Fibroblast of pulmonary artery (primary cell): ENCODE data around the gene MCF2.

ENCODE experiments used
- DNase-seq: peaks from one replicate; pipeline ENCODE4 v3.0.0-alpha.2; 2010; ENCODE audit warnings: low read depth
- H3K4me3 ChIP-seq: replicated peaks from 2 replicates; pipeline ENCODE4 v1.5.1; 2011; ENCODE audit warnings: low read depth, mild to moderate bottlenecking, control low read depth, low read length, moderate library complexity
- CTCF ChIP-seq: IDR thresholded peaks from 2 replicates; pipeline ENCODE4 v1.5.1; 2011; ENCODE audit warnings: mild to moderate bottlenecking, control low read depth, low read length, inconsistent platforms; ENCODE audit errors: missing control alignments

The MCF2 gene

GRCh38 chrX:139542652-139543051, 165.3 kb downstream of the MCF2 start:
- no peak overlapping the region for H3K4me3 ChIP-seq
- no peak for TF ChIP-seq CTCF
- no peak for DNase-seq

DNA sequence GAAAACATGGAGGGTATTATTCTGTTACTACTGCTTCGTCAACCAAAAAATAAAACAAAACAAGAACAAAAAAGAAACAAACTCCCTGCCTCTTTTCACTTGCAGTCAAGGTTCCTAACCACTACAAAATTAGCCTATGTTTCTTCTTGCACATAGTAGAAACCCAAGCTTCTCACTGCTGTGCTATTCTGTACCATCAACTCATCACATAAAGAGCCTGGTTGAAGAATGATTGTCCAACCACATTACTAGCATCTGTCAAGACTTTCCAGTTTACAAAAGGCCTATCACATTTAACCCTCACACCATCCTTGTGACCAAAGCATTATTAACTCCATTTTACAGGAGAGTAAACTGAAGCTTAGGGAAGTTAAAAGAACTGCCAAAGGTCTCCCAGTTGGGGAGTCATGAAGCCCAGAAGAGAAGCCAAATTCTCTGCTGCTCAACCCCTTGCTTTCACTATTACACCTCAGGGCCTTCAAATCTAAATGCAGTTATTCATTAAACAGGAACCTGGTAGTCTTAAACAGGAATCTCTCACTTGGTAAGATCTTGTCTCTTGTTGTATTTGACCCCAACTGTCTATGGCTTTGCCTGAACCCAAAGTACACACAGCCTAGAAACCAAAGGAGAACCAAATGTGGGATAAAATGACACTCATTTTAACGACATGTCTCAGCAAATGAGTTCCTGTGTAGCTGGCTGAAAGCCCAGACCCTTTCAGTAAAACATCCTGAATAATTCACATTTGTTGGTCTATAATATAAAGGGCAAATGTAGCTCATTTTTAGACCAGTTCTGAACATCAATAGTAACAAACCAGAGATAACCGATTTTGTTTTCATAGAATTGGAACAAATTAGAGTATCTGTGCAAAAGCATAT, 168.8 kb downstream of the MCF2 start:
- no peak overlapping the region for H3K4me3 ChIP-seq
- TF ChIP-seq CTCF, result no peak
- DNase-seq, result no peak

- TF ChIP-seq CTCF, result no peak
- no peak overlapping the region for H3K4me3 ChIP-seq
- no peak for DNase-seq
These were observed 174.5 kb downstream of the MCF2 start for GRCh38 chrX:139533444-139533843.

GRCh38 chrX:139532834-139533233, 175.1 kb downstream of the MCF2 start:
- no peak overlapping the region for H3K4me3 ChIP-seq
- TF ChIP-seq CTCF, result no peak
- DNase-seq, result no peak
